Keratinocyte (primary cell): ENCODE measurements around the gene FOXO1. TPM values are rescaled to one million over a fixed set of nuclear protein-coding genes. Genes with fewer than 3 reads are reported as not detected.
A peak's percentile ranks its signal among the peaks of the same experiment; 100 is the strongest.

Source experiments
- DNase-seq: peaks from one replicate; pipeline ENCODE4 v3.0.0-alpha.2; 2011; ENCODE audit warnings: low read depth, missing footprints, low spot score
- FAIRE-seq: peaks from 2 replicates; lab custom pipeline; 2011; peaks lifted over from hg19 to GRCh38; lab: Jason Lieb, UNC
- H2AFZ ChIP-seq: 2 replicates; pipeline ENCODE4 v1.6.0; 2012; ENCODE audit warnings: low read length, control low read depth, inconsistent platforms; ENCODE audit not compliant: control insufficient read depth
- H3K27ac ChIP-seq: 2 replicates; pipeline ENCODE4 v1.5.1; 2011; ENCODE audit warnings: low read length; ENCODE audit not compliant: control insufficient read depth, insufficient read depth
- H3K27me3 ChIP-seq: 3 replicates; pipeline ENCODE4 v1.6.0; 2011; ENCODE audit warnings: low read length; ENCODE audit not compliant: control insufficient read depth, insufficient read depth; ENCODE audit errors: extremely low read depth
- H3K36me3 ChIP-seq, 2 experiments: 2 replicates in 1 of 2; 3 replicates in 1 of 2; pipeline ENCODE4 v1.5.1; 2011; ENCODE audit warnings: low read length in 2 of 2, mild to moderate bottlenecking in 1 of 2; ENCODE audit not compliant: control insufficient read depth in 2 of 2, insufficient read depth in 2 of 2; ENCODE audit errors: extremely low read depth in 1 of 2
- H3K4me1 ChIP-seq: 3 replicates; pipeline ENCODE4 v1.5.1; 2011; ENCODE audit warnings: low read length; ENCODE audit not compliant: control insufficient read depth, insufficient read depth; ENCODE audit errors: extremely low read depth
- H3K4me2 ChIP-seq: 3 replicates; pipeline ENCODE4 v1.6.0; 2011; ENCODE audit warnings: low read depth, low read length; ENCODE audit not compliant: control insufficient read depth, insufficient read depth; ENCODE audit errors: extremely low read depth
- H3K4me3 ChIP-seq, 3 experiments: fragments of 200-600 bp in 1 of 3; sonication (generic) in 1 of 3; 2 replicates in 2 of 3; 3 replicates in 1 of 3; pipeline ENCODE4 v1.5.1; 2011 to 2016; ENCODE audit warnings: low read length in 3 of 3, mild to moderate bottlenecking in 3 of 3, control low read depth in 2 of 3, inconsistent platforms in 1 of 3, low read depth in 1 of 3, mixed read lengths in 1 of 3, mixed run types in 1 of 3, moderate library complexity in 1 of 3; ENCODE audit not compliant: control insufficient read depth in 2 of 3, insufficient read depth in 2 of 3; ENCODE audit errors: extremely low read depth in 1 of 3
- H3K79me2 ChIP-seq: 2 replicates; pipeline ENCODE4 v1.6.0; 2012; ENCODE audit warnings: low read length; ENCODE audit not compliant: control insufficient read depth, insufficient read depth
- H3K9ac ChIP-seq: 3 replicates; pipeline ENCODE4 v1.6.0; 2011; ENCODE audit warnings: low read length; ENCODE audit not compliant: control insufficient read depth, insufficient read depth; ENCODE audit errors: extremely low read depth
- H3K9me1 ChIP-seq: 3 replicates; pipeline ENCODE4 v1.6.0; 2011; ENCODE audit warnings: low read length; ENCODE audit not compliant: control insufficient read depth, insufficient read depth; ENCODE audit errors: extremely low read depth
- H3K9me3 ChIP-seq: 2 replicates; pipeline ENCODE4 v1.5.1; 2012; ENCODE audit warnings: low read depth, low read length; ENCODE audit not compliant: control insufficient read depth
- H4K20me1 ChIP-seq: 3 replicates; pipeline ENCODE4 v1.6.0; 2011; ENCODE audit warnings: low read length; ENCODE audit not compliant: control insufficient read depth, insufficient read depth; ENCODE audit errors: extremely low read depth
- EZH2 ChIP-seq: IDR thresholded peaks from one replicate; pipeline ENCODE4 v1.6.1; 2012; ENCODE audit warnings: inconsistent platforms, mild to moderate bottlenecking, low read length, moderate library complexity
- dilution Hi-C: fragments of 300-500 bp; cut with MboI; formaldehyde crosslinking; loops from one replicate; pipeline ENCODE4 v1.7.0; 2020; ENCODE audit warnings: low sequenced_read_pairs; ENCODE audit not compliant: extremely low pct_ligation_motif_present
- polyA plus RNA-seq, 5 experiments: library from polyadenylated mRNA; depleted of rRNA in 3 of 5; stranded (reverse) in 3 of 5; stranded (forward) in 1 of 5; unstranded in 1 of 5; fragments of >200 nt; gene quantifications; 1 replicate in 1 of 5; 2 replicates in 3 of 5; 3 replicates in 1 of 5; pipeline versions ENCODE4 v1.2.1 to v1.2.3, GENCODE V29; 2011 to 2012; ENCODE audit warnings: missing spikeins in 2 of 5, low read depth in 1 of 5, low replicate concordance in 1 of 5
- TF ChIP-seq, protein P1 (sequence below), 3 experiments: IDR thresholded peaks in 1 of 3; conservative IDR thresholded peaks in 1 of 3; optimal IDR thresholded peaks in 1 of 3; 2 replicates in 2 of 3; 3 replicates in 1 of 3; pipeline versions ENCODE3 to v1.5.1; 2011; ENCODE audit warnings: low read length in 3 of 3, mild to moderate bottlenecking in 3 of 3, moderate library complexity in 2 of 3, control low read depth in 1 of 3, inconsistent platforms in 1 of 3; ENCODE audit not compliant: insufficient read depth in 2 of 3; ENCODE audit errors: extremely low read depth in 1 of 3

The FOXO1 gene
- polyA plus RNA-seq, 1 donor (not counting 4 experiments of a cell fraction or from before 2014, with no cell fraction given): 8.3 TPM

DNA sequence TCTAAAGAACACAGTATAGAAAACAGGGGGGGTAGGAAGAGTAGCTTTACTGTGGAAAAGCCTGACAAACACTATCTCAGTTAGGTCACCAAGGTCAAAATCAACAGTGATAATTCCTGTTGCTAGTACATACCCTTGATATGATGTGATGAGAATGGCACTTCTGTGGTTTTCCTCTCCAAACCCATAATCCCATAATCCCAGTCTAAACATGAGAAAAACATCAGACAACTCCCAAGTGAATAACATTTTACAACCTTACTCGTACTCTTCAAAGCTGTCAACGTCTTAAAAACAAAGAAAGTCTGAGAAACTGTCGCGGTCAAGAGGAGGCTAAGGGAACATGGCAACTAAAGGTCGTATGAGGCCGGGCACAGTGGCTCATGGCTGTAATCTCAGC lies 137.6 kb downstream of the FOXO1 start:
- H3K4me3 ChIP-seq: no peak overlapping the region
- H3K4me2 ChIP-seq: no peak overlapping the region
- H3K4me1 ChIP-seq: peaks cover 3% of the 10 kb centered on the region
- H3K27me3 ChIP-seq: no peaks in the 10 kb centered on the region
- no peaks in the 10 kb centered on the region for H3K79me2 ChIP-seq
- H3K9me3 ChIP-seq: no peaks in the 10 kb centered on the region
- H2AFZ ChIP-seq: no peak overlapping the region
- H3K9ac ChIP-seq: no peak overlapping the region
- DNase-seq (no peak), FAIRE-seq (peak; percentile 13)
- no peaks in the 10 kb centered on the region for H4K20me1 ChIP-seq
- no peak overlapping the region for H3K27ac ChIP-seq
- no peaks in the 10 kb centered on the region for H3K9me1 ChIP-seq
- H3K36me3 ChIP-seq: no peaks in the 10 kb centered on the region
- TF ChIP-seq EZH2: no peak
- TF ChIP-seq, protein P1, sequence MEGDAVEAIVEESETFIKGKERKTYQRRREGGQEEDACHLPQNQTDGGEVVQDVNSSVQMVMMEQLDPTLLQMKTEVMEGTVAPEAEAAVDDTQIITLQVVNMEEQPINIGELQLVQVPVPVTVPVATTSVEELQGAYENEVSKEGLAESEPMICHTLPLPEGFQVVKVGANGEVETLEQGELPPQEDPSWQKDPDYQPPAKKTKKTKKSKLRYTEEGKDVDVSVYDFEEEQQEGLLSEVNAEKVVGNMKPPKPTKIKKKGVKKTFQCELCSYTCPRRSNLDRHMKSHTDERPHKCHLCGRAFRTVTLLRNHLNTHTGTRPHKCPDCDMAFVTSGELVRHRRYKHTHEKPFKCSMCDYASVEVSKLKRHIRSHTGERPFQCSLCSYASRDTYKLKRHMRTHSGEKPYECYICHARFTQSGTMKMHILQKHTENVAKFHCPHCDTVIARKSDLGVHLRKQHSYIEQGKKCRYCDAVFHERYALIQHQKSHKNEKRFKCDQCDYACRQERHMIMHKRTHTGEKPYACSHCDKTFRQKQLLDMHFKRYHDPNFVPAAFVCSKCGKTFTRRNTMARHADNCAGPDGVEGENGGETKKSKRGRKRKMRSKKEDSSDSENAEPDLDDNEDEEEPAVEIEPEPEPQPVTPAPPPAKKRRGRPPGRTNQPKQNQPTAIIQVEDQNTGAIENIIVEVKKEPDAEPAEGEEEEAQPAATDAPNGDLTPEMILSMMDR (optimal IDR thresholded peaks at IDR 0.05 in 1 of 3, IDR thresholded peaks at IDR 0.05 in 1 of 3, conservative IDR thresholded peaks at IDR 0.05 in 1 of 3; ENCODE audit: extremely low read depth in 1 of 3, insufficient read depth in 2 of 3, low read length in 3 of 3): no peak
- dilution Hi-C loops: no loop called here

- no peak overlapping the region for H2AFZ ChIP-seq
- H3K4me1 ChIP-seq: peaks cover 3% of the 10 kb centered on the region
- H3K27me3 ChIP-seq: no peaks in the 10 kb centered on the region
- no peak overlapping the region for H3K9ac ChIP-seq
- FAIRE-seq: no peak
- TF ChIP-seq, protein P1 (optimal IDR thresholded peaks at IDR 0.05 in 1 of 3, IDR thresholded peaks at IDR 0.05 in 1 of 3, conservative IDR thresholded peaks at IDR 0.05 in 1 of 3; ENCODE audit: extremely low read depth in 1 of 3, insufficient read depth in 2 of 3, low read length in 3 of 3): no peak
- TF ChIP-seq EZH2: no peak
- dilution Hi-C loops: no loop called here
- H3K27ac ChIP-seq: no peak overlapping the region
- no peak overlapping the region for H3K4me3 ChIP-seq
- no peaks in the 10 kb centered on the region for H4K20me1 ChIP-seq
- no peaks in the 10 kb centered on the region for H3K9me1 ChIP-seq
- no peaks in the 10 kb centered on the region for H3K79me2 ChIP-seq
- H3K9me3 ChIP-seq: no peaks in the 10 kb centered on the region
- H3K4me2 ChIP-seq: no peak overlapping the region
- no peaks in the 10 kb centered on the region for H3K36me3 ChIP-seq
- no peak for DNase-seq
Observed at GRCh38 chr13:40527914-40528313, 138.5 kb downstream of the FOXO1 start.
